Measurements from ENCODE around the gene DNAL1.
"Not testable (repeated sequence)": the region's sequence is repeated elsewhere in the genome, so short reads cannot be mapped to it uniquely, and the experiment has no call there.

The DNAL1 gene

DNA sequence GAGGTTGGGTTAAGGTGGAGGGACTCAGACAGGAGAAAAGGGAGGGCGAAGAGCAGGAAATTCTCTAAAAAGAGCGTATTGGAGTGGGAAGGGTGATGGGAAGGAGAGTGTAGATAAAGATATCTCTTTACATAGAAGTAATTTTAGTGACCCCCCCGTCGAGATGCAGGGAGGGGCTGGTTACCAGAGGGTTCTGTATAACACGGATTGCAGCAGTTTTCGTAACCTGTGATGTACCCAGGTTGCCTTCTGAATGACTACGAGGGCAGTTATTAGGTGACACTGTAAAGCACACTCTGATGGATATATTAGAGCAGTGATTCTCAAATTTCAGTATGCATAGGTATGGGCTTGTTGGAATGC is 443 bp downstream of the DNAL1 start:
- no peak for DNase-seq

DNA sequence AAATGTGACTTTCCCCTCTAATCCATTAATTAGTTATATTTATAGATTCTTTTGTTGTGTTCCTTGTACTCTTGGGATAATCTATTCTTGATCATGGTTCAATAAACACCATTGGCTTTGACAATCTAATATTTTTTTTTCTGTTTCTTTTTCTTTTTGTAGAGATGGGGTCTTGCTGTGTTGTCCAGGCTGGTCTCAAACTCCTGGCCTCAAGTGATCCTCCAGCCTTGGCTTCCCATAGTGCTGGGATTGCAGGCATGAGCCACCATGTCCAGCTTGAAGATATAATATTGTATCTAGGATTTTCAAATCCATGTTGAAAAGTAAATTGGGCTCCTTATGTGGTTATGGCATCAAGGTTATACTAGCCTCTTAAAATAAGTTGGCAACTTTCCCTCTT is 6.2 kb downstream of the DNAL1 start:
- no peak for DNase-seq

DNA sequence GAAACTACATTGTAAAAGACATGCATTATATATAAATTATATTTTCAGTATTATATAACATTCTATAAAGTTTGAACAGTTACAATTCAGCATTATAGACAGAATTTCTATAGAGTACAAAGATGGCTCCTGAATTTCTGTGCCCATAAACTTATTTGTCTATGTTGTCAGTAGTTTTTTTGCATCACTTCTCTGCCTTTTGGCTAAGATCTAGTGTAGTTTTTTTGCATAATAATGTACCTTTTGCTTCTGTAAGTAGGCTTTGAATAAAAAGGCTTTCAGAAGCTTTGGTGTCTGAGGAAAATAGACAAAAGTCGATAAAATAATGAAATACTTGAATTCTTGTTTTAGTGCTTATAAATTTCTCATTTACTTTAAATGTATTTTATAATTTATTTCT is 11.1 kb downstream of the DNAL1 start:
- no peak for DNase-seq

DNA sequence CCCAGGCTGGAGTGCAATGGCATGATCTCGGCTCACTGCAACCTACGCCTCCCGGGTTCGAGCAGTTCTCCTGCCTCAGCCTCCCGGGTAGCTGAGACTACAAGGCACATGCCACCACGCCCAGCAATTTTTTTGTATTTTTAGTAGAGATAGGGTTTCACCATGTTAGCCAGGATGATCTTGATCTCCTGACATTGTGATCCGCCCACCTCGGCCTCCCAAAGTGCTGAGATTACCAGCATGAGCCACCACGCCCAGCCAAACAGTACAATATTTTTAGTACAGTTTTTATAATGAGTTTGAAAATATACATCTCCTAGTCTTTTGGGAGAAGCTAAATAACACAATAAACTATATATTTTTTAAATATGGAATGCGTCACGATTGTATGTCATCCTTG is 14.4 kb downstream of the DNAL1 start:
- not testable (repeated sequence) for DNase-seq

DNA sequence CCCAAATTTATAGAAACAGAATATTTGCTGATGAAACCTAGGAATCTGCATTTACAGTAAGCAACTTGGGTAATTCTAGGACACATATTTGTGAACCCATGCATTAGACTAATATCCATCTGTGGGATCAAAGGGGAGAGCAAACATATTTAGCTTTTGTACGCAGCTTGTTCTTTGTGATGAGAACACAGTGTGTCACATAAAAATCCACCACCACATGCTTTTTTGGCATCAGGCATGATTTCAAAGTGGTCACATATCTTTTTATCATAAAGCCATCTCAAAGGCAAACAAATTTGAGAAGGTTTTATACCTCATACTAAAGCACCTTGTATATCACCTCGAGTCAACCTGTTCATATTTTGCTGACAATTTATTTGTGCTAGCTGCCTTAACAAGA is 15.7 kb downstream of the DNAL1 start:
- no peak for DNase-seq

DNA sequence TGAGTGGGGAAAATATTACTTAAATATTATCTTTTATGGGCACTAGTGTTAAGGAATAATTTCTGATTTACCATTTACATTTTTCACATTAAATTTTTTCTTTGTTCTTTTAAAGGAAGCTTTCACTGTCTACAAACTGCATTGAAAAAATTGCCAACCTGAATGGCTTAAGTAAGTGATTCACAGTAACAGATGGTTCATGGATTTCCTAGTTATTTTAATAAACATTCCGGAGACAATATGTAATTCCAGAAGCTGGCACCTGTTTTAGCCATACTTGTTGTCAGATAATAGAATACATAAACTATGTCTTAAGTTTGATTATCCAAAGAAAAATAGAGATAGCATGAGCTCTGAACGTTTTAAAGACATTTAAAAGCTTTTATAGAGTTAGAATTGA is 17.1 kb downstream of the DNAL1 start:
- no peak for DNase-seq

DNA sequence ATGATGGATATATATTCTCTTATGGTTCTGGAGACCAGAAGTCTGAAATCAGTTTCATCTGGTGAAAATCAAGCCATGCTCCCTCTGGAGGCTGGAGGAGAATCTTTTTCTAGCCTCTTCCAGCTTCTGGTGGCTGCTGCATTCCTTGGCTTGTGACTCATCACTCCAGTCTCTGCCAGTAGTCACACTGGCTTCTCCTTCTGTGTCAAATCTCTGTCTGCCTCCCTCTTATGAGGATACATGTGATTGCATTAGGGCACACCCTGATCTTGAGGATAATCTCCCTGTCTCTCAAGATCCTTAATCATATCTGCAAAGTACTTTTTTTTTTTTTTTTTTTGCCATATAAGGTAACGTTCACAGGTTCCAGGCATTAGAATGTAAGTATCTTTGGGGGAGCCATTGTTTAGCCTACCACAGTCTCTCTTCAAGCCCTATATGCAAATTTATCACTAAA is 17.7 kb downstream of the DNAL1 start:
- no peak for DNase-seq

DNA sequence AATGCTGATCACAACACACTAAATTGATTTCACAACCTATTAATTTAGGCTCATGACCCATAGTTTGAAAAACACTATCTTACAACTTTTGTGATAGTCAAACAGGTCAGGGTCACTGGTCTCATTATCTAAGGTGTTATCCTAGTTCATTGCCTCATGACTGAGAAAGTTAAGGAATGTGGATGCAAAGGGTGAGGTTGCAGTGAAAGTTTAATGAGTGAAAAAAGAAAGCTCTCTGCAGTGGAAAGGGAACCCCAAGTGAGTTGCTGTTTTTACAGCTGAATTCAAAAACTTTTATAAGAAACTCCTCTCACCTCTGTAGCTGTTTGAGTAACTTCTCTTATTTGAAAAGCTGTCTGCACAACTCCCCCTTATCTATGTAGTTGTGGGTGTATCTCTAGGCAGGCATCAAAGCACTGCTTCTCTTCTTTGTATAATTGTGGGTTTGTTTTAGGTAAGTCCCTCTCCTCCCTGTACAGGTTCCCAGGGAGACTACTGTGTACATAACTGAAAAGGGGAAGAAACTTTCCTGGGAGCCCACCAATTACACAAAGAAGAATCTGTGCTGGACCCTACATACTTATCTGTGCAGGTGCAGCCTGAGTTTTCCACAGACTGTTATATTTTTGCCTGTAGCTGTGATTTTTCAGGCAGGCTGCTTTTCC is 18.9 kb downstream of the DNAL1 start:
- DNase-seq: no peak

DNA sequence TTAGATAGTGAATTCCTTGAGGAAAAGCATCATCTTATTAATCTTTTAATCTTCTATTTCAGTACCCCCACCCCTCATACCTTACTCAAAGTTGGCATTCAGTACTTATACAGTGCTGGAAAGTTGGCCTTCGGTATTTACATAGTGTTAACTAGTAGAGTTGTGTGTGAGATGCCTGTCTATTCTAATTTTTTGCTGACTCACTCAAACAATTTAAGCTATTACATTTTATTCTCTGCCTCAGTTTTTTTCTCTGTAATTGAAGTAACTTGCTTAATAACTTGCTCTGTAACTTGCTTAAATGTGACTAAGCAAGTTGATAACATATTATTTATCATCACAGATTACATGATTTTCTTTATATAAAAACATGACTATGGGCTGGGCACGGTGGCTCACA is 20.3 kb downstream of the DNAL1 start:
- DNase-seq: no peak

DNA sequence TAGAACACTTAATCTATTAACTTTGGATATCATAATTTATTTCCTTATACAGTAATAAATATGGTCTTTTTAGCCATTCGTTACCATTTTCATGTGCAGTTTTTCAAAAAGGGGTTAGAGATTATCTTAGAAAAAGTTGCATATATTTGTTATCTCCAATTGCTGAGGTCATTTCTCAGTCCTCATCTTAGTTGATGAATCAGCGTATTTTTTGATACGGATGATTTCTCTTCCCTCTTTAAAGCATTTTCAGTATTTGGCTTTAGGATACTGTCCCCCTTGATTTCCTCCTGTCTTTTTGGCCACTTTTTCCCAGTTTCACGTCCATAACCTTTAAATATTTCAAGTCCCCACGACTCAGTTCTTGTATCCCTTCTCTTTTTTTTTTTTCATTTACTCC is 21.8 kb downstream of the DNAL1 start:
- no peak for DNase-seq

DNA sequence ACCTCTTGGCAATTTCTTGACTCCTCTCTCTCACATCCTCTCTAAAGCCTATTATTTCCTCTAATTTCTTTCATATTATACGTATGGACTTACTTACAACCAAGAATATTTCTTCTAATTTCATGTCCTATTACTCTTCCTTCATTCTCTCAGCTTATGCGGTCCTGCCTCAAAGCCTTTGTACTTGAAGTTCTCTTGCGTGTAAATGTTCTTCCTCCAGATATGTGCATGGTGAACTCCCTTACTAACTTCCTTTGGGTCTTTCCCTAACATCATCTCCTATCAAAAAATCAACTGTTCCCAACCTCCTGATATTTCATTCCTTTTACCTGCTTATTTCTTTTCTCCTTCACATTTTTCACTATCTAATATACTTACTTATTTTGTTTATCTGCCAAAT is 23.1 kb downstream of the DNAL1 start:
- DNase-seq: no peak

DNA sequence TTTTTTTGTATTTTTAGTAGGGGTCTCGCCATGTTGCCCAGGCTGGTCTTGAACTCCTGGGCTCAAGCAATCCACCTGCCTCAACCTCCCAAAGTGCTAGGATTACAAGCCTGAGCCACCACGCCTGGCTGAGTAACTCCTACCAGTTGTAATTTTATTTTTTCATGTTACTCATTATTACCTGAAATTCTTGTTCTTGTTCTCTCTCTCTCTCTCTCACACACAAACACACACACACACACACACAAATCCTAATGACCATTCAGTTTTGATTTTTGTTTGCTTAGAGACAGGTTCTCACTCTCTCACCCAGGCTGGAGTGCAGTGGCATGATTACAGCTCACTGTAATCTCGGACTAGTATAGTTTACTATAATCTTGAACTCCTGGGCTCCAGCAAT is 30.2 kb downstream of the DNAL1 start:
- DNase-seq: no peak

DNA sequence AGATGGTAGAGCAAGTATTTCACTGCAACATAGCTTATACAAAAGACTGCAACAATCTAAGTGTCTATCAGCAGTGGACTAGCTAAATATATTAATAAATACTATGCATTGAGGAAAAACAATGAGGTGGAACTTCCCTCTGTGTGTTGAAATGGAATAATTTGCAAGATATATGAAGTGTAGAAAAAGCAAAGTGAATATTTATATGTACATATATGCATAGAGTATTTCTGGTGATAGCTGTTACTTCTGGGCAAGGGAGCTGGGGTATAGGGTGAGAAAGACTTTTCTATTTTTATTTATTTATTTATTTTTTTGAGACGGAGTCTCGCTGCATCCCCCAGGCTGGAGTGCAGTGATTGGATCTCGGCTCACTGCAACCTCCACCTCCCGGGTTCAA is 33.9 kb downstream of the DNAL1 start:
- no peak for DNase-seq

DNA sequence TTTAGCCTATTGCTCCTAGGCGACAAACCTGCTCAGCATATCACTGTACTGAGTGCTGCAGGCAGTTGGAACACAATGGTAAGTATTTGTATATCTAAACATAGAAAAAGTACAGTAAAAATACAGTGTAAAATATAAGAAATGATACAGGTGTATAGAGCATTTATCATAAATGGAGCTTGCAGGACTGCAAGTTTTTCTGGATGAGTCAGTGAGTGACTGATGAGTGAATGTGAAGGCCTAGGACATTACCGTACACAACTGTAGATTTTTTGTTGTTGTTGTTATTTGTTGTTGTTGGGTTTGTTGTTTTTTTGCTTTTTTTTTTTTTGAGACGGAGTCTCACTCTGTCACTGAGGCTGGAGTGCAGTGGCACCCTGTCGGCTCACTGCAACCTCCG is 36.0 kb downstream of the DNAL1 start:
- no peak for DNase-seq

DNA sequence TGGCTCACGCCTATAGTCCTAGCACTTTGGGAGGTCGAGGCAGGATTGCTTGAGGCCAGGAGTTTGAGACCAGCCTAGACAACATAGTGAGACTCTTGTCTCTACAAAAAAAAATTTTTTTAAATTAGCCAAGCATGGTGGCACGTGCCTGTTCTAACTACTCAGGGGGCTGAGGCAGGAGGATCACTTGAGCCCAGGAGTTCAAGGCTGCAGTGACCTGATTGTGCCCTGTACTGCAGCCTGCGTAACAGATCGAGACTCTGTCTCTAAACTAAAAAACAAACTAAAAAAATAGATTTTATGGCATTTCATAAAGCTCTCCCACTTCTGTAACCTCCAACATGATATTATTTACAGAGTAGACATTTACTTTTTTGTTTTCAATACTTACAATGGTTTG is 39.8 kb downstream of the DNAL1 start:
- no peak for DNase-seq

DNA sequence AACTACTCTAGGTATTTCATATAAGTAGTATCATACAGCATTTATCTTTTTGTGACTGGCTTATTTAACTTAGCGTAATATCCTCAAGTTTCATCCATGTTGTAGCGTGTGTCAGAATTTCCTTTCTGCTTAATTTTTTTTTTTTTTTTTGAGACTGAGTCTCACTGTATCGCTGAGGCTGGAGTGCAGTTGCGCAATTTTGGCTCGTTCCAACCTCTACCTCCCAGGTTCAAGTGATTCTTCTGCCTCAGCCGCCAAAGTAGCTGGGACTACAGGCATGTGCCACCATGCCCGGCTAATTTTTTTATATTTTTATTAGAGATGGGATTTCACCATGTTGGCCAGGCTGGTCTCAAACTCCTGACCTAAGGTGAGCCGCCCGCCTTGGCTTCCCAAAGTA is 40.5 kb downstream of the DNAL1 start:
- DNase-seq: no peak

DNA sequence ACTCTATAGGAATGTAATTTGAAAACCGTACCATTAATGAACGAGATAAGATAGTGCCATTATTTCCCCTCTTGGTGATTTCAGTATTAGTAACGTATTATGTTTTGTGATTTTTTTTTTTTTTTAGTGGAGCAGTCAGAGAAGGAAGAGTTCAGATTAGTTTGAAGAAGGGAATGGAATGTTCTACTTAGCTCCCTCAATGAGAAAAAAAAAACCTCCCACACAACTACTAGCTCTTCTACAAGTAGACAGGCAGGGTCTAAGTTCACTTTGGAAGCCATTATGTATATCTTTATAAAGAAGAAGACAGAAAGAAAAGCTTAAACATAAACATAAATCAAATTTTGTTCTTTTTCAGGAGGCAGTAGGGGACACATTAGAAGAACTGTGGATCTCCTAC is 42.1 kb downstream of the DNAL1 start:
- DNase-seq: no peak

DNA sequence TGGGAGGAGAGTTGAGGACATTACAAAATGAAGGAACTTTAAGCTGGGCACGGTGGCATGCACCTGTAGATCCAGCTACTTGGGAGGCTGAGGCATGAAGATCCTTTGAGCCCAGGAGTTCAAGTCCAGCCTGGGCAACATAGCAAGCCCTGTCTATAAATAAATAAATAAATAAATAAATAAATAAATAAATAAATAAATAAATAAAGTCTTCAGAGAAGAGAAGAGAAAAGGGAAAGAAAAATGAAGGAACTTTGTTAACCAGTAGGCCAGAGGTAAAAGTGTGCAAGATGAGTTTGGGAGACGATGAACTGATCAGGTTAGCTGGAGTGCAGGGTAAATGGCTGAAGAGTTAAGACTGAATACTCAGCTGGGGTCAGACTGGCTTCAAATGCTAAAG is 49.3 kb downstream of the DNAL1 start:
- DNase-seq: no peak

DNA sequence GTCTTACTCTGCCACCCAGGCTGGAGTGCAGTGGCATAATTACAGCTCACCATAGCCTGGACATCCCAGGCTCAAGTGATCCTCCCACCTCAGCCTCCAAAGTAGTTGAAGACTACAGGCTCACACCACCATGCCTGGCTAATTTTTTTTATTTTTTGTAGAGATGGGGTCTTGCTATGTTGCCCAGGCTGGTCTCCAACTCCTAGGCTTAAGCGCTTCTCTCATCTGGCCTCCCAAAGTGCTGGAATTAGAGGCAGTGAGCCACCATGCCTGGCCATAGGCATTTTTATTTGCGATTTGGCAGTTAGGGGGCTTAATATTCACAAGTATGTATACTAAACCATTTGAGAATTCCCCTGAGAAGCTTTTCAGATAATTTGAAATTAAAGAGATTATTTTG is 50.3 kb downstream of the DNAL1 start:
- no peak for DNase-seq

DNA sequence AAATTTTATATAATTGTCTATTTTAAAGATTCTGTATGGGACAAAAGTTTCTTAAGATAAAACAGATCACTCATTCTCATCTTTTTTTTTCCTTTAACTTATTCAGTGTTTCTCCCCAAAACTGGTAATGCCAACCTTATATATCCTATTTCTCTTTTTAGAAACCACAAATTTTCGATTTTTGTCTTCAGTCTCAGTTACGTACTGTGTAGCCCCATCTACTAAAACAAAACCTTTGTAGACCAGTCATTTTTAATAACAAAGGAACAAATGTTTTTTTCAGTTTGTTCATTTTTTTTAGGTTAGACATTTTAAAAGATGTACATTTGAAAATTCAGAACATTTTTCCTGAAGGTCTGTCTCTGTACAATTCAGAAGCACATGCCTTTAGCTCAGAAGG is 51.2 kb downstream of the DNAL1 start:
- no peak for DNase-seq

DNA sequence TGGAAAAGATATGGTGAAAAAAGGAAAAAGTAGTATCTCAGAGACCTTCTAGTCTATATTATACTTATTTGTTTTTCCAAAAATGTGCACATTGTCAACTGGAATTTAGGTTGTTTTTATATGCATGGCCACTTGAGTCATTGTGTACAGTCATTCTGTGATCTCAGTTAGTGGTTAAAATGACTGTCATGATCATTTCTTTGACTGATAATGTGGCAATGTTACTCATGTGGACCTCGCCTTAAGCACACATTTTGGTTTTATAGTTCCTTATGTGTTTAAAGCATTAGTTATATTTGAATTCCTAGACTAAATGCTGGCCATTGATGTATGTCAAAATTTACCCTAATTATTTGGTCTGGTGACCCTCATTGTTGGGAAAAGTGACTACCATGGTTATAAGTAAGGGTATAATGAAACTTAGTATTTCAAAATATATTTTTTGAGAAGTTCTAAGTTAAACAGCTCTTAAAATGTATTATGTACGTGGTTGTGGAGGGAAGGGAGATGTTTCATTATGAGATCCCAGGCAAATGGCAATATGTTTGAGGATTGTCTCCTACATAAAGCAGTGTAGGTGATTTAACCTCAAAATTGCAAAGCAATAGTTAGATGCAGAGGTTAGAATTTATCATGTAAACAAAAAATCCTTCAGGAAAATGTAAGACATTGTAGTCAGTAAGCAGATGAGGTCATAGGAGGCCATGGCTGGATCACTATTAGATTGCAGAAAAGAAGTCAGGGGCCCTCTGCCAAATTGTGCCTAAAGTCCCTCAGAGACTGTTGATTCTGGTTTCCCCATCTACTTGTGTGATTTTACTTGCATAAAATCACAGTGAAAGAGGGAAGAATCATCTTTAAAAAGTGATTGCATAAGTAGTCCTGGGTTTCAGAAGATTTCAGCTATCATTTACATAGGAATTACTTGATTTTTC is 51.9 kb downstream of the DNAL1 start:
- DNase-seq: no peak

DNA sequence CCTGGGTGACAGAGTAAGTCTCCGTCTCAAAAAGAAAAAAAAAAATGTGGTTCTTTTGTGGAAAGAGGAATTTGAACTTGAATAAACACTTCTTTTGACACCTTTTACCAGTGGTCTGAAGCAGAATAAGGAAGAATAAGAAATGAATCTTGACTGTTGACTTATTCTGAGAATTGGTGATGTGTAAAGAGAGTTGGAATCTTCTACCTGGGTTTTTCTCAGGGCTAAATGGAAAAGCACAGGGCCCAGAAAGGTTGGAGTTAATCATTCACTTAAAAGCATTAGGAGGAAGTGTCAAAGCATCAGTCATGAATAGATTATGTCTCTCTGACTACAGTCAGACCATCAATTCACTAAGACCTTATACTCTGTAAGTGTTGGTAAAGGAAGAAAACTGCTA is 55.5 kb downstream of the DNAL1 start:
- DNase-seq: no peak

DNA sequence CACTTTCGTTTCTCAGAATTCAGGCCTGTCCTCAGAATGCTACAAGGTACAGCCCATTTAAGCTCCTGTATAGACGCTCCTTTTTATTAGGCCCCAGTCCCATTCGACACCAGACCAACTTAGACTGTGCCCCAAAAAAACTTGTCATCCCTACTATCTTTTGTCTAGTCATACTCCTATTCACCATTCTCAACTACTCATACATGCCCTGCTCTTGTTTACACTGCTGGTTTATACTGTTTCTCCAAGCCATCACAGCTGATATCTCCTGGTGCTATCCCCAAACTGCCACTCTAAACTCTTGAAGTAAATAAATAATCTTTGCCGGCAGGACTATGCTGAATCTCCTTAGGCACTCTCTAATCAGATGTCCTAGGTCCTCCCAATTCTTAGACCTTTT is 63.3 kb downstream of the DNAL1 start:
- not testable (repeated sequence) for DNase-seq

DNA sequence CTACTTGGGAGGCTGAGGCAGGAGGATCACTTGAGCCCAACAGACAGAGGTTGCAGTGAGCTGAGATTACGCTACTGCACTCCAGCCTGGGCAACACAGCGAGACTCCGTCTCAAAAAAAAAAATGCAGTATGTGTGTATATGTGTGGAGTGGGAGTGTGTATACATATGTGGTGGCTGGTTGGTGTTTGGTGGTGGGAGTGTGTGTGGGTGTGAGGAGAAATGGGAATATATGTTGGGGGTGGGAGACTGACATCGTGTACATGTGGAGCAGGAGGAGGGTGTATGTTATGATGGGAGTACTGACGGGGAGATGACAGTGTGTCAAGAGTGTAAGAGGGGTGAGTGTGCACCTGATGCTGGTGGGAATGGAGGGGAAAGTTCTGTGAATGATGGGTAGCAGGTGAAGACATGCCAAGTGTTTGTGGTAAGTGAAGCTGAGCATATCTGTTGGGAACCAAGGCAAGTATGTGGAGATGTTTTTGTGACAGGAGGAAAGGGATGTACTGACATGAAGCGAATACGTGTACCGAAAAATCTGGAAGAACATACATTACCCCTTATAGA is 65.2 kb downstream of the DNAL1 start:
- no peak for DNase-seq
